K562 (cell line): ENCODE measurements around the gene SCYL1. TPM values are rescaled to one million over a fixed set of nuclear protein-coding genes. Genes with fewer than 3 reads are reported as not detected.

Experiments
- EP400 ChIP-seq: fragments of 450-650 bp; IDR thresholded peaks from 2 replicates; pipeline ENCODE4 v1.6.1; 2017; ENCODE audit warnings: antibody characterized with exemption, mild to moderate bottlenecking, moderate library complexity
- ERF ChIP-seq: fragments of 450-650 bp; formaldehyde crosslinking; IDR thresholded peaks from 2 replicates; pipeline ENCODE4 v1.4.0; 2020; ENCODE audit warnings: mild to moderate bottlenecking, mixed read lengths
- ESRRA ChIP-seq: fragments of 450-650 bp; IDR thresholded peaks from 2 replicates; pipeline ENCODE4 v1.6.1; 2014; ENCODE audit warnings: low read depth, mild to moderate bottlenecking, moderate library complexity, borderline replicate concordance
- HDAC3 ChIP-seq: fragments of 450-650 bp; IDR thresholded peaks from 2 replicates; pipeline ENCODE4 v1.6.1; 2018; ENCODE audit warnings: borderline replicate concordance, mild to moderate bottlenecking, moderate library complexity; ENCODE audit not compliant: partially characterized antibody
- HDGF ChIP-seq: fragments of 450-650 bp; IDR thresholded peaks from 2 replicates; pipeline ENCODE4 v1.6.1; 2016
- HNRNPL ChIP-seq: fragments of 200-400 bp; formaldehyde crosslinking; IDR thresholded peaks from 2 replicates; pipeline ENCODE4 v1.6.1; 2017; ENCODE audit warnings: low read depth, mild to moderate bottlenecking, low read length
- KDM5B ChIP-seq: fragments of 200-600 bp; sonication (generic); IDR thresholded peaks from 2 replicates; pipeline ENCODE4 v1.6.1; 2012; ENCODE audit warnings: low read depth, mild to moderate bottlenecking, moderate library complexity, low read length, control low read depth, inconsistent platforms; ENCODE audit not compliant: insufficient replicate concordance
- MYC ChIP-seq, 2 experiments: fragments of 250-450 bp in 1 of 2; sonication (Bioruptor Pico) in 1 of 2; IDR thresholded peaks; 2 replicates each; pipeline versions ENCODE4 v1.5.1 to v1.6.1; 2012 to 2021; ENCODE audit warnings: low read depth in 2 of 2, borderline replicate concordance in 1 of 2, improper control_type of control experiment in 1 of 2, low read length in 1 of 2, mild to moderate bottlenecking in 1 of 2, moderate library complexity in 1 of 2
- NCOA1 ChIP-seq: fragments of 450-650 bp; IDR thresholded peaks from 2 replicates; pipeline ENCODE4 v1.6.1; 2016; ENCODE audit warnings: low read depth
- PTRF ChIP-seq: fragments of 450-650 bp; IDR thresholded peaks from 2 replicates; pipeline ENCODE4 v1.6.1; 2016; ENCODE audit warnings: mild to moderate bottlenecking, missing genetic modification characterization, missing compliant biosample characterization
- RBBP5 ChIP-seq: fragments of 200-600 bp; sonication (generic); IDR thresholded peaks from 2 replicates; pipeline ENCODE4 v1.6.1; 2012; ENCODE audit warnings: borderline replicate concordance, mild to moderate bottlenecking, low read length, control low read depth, inconsistent platforms; ENCODE audit not compliant: insufficient read depth, poor library complexity, severe bottlenecking
- RBM39 ChIP-seq: fragments of 200-400 bp; formaldehyde crosslinking; optimal IDR thresholded peaks from 2 replicates; pipeline ENCODE3; 2018; ENCODE audit warnings: low read depth, low read length
- TRIM28 ChIP-seq: fragments of 450-650 bp; IDR thresholded peaks from 2 replicates; pipeline ENCODE4 v1.6.1; 2017
- XRCC4 ChIP-seq: IDR thresholded peaks from one replicate; pipeline ENCODE4 v1.6.1; 2011; ENCODE audit not compliant: insufficient read depth, insufficient read length; ENCODE audit errors: extremely low read depth
- ZBTB17 ChIP-seq: fragments of 450-650 bp; formaldehyde crosslinking; IDR thresholded peaks from 2 replicates; pipeline ENCODE4 v1.4.0; 2020; ENCODE audit warnings: mild to moderate bottlenecking
- ZC3H4 ChIP-seq: sonication (generic); formaldehyde crosslinking; IDR thresholded peaks from 2 replicates; pipeline ENCODE4 v1.9.0; 2021; ENCODE audit warnings: missing genetic modification reagents, borderline replicate concordance
- ZEB2 ChIP-seq: fragments of 450-650 bp; IDR thresholded peaks from 2 replicates; pipeline ENCODE4 v1.6.1; 2016
- ZFX ChIP-seq: sonication (generic); formaldehyde crosslinking; IDR thresholded peaks from 2 replicates; pipeline ENCODE4 v1.8.0; 2022; ENCODE audit warnings: mild to moderate bottlenecking, missing genetic modification reagents, moderate library complexity
- ZNF146 ChIP-seq: IDR thresholded peaks from one replicate; pipeline ENCODE4 v1.6.1; 2018; ENCODE audit warnings: missing compliant biosample characterization; ENCODE audit not compliant: unreplicated experiment
- ZNF274 ChIP-seq: IDR thresholded peaks from 2 replicates; pipeline ENCODE4 v1.6.1; 2011; ENCODE audit warnings: low read depth, mild to moderate bottlenecking, low read length, moderate library complexity, borderline replicate concordance
- ZNF764 ChIP-seq: fragments of 250-450 bp; sonication (Bioruptor Pico); IDR thresholded peaks from 2 replicates; pipeline ENCODE4 v1.4.0; 2020; ENCODE audit warnings: low read depth, mild to moderate bottlenecking, moderate library complexity
- ZNF830 ChIP-seq: fragments of 250-450 bp; sonication (Bioruptor Pico); IDR thresholded peaks from 2 replicates; pipeline ENCODE4 v1.5.0; 2021; ENCODE audit warnings: mild to moderate bottlenecking
- polyA plus RNA-seq, 8 experiments: library from polyadenylated mRNA; depleted of rRNA in 4 of 8; stranded (reverse) in 5 of 8; unstranded in 3 of 8; fragments of >200 nt; fragmentation: Nextera tagmentation in 2 of 8; fragmentation: Illumina TruSeq in 1 of 8; extraction: Ambion mirVana in 2 of 8; extraction: Trizol in 1 of 8; gene quantifications; 2 replicates each; pipeline versions ENCODE4 v1.2.1 to v1.2.3, GENCODE V29; 2011 to 2014; ENCODE audit warnings: inconsistent platforms in 1 of 8, missing spikeins in 1 of 8
- total RNA-seq, 7 experiments: library from RNA; depleted of rRNA in 6 of 7; stranded (reverse); fragments of >200 nt in 6 of 7; fragmentation: Illumina TruSeq in 2 of 7; extraction: Trizol in 2 of 7; gene quantifications; 2 replicates each; pipeline versions ENCODE4 v1.2.1 to v1.2.3, GENCODE V29; 2011 to 2021; ENCODE audit warnings: low replicate concordance in 1 of 7
- TF ChIP-seq, protein P1 (sequence below): fragments of 200-800 bp; sonication (Bioruptor generic); IDR thresholded peaks from 2 replicates; pipeline ENCODE4 v1.6.1; 2017; ENCODE audit warnings: missing genetic modification characterization, missing compliant biosample characterization
- TF ChIP-seq, protein P2 (sequence below): fragments of 150-350 bp; IDR thresholded peaks from 2 replicates; pipeline ENCODE4 v1.6.1; 2014; ENCODE audit warnings: low read depth, mild to moderate bottlenecking, low read length, borderline replicate concordance

The SCYL1 gene
- total and polyA plus RNA-seq, 9 of the 15 experiments (the other 6 are each of a cell fraction or from before 2014, with no cell fraction given), result 1.9 to 145 (median 57.6) TPM

DNA sequence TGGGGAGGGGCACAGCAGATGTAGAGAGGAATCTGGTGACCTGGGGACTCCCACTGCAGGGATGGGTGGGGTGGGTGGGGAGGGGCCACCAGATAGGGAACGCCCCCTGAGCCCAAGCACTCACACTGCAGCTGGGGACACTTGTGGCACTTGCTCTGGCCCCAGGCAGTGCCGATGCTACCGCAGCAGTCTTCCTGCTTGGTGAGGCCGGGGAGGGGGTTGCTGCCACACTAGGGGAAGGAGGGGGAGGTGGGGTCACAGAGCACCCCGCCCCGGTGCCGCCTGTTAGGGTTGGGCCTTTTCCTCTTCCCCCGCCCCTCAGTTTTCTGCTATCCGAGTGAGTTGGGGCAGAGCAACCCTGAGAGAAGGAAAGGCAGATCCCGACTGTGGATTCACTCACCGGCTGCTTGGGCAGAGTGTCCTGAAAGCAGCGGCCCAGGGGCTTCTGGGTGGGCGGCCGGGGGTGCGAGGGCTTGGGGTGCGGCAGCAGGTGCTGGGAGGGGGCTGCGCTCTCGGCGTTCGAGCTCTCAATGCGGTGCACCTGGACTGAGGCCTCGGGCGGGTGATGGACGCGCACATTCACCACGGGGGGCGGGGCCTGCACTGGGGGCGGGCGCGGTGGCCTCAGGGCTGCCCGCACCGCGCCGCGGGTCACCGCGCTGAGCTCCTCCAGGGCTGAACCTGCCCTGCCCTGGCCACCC, 28.6 kb downstream of the SCYL1 start (continued):
- TF ChIP-seq ZBTB17 (CRISPR knock-in tag) (no peak), HNRNPL (no peak), ZNF764 (CRISPR knock-in tag) (no peak), ESRRA (no peak), HDAC3 (no peak), ZFX (peak; percentile 56), ZNF830 (CRISPR knock-in tag) (no peak), EP400 (no peak), MYC (IDR thresholded peaks at IDR 0.05; ENCODE audit: low read depth, low read length) (no peak), MYC (CRISPR knock-in tag; IDR thresholded peaks at IDR 0.05; ENCODE audit: borderline replicate concordance, low read depth) (no peak), RBBP5 (no peak), NCOA1 (no peak), XRCC4 (no peak), TRIM28 (no peak), ZNF146 (CRISPR knock-in tag) (no peak), ERF (no peak), HDGF (no peak), RBM39 (no peak), ZC3H4 (CRISPR knock-in tag) (no peak), KDM5B (no peak), ZEB2 (no peak), ZNF274 (no peak), PTRF (tag) (no peak)
- TF ChIP-seq, protein P1, sequence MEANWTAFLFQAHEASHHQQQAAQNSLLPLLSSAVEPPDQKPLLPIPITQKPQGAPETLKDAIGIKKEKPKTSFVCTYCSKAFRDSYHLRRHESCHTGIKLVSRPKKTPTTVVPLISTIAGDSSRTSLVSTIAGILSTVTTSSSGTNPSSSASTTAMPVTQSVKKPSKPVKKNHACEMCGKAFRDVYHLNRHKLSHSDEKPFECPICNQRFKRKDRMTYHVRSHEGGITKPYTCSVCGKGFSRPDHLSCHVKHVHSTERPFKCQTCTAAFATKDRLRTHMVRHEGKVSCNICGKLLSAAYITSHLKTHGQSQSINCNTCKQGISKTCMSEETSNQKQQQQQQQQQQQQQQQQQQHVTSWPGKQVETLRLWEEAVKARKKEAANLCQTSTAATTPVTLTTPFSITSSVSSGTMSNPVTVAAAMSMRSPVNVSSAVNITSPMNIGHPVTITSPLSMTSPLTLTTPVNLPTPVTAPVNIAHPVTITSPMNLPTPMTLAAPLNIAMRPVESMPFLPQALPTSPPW, result peak; percentile 38; the same call in 1 of the 2 replicates
- TF ChIP-seq, protein P2, sequence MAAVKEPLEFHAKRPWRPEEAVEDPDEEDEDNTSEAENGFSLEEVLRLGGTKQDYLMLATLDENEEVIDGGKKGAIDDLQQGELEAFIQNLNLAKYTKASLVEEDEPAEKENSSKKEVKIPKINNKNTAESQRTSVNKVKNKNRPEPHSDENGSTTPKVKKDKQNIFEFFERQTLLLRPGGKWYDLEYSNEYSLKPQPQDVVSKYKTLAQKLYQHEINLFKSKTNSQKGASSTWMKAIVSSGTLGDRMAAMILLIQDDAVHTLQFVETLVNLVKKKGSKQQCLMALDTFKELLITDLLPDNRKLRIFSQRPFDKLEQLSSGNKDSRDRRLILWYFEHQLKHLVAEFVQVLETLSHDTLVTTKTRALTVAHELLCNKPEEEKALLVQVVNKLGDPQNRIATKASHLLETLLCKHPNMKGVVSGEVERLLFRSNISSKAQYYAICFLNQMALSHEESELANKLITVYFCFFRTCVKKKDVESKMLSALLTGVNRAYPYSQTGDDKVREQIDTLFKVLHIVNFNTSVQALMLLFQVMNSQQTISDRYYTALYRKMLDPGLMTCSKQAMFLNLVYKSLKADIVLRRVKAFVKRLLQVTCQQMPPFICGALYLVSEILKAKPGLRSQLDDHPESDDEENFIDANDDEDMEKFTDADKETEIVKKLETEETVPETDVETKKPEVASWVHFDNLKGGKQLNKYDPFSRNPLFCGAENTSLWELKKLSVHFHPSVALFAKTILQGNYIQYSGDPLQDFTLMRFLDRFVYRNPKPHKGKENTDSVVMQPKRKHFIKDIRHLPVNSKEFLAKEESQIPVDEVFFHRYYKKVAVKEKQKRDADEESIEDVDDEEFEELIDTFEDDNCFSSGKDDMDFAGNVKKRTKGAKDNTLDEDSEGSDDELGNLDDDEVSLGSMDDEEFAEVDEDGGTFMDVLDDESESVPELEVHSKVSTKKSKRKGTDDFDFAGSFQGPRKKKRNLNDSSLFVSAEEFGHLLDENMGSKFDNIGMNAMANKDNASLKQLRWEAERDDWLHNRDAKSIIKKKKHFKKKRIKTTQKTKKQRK, result no peak
